ENCODE data around the gene CD244. TPM values are rescaled to one million over a fixed set of nuclear protein-coding genes. Genes with fewer than 3 reads are reported as not detected.

CD244 gene
- polyA plus RNA-seq, 3 donors: 62.2 to 116 (median 106) TPM

DNA sequence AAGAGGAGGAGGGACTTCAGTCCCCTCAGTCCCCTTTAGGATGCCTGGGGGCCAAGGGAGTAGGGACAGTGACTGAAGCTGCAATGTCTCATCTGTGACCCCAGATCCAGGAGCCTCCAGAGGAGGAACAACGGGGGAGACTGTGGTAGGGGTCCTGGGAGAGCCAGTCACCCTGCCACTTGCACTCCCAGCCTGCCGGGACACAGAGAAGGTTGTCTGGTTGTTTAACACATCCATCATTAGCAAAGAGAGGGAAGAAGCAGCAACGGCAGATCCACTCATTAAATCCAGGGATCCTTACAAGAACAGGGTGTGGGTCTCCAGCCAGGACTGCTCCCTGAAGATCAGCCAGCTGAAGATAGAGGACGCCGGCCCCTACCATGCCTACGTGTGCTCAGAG is 48.4 kb downstream of the CD244 start:
- no peak for DNase-seq
- Mint-ChIP-seq H3K36me3 (peaks cover 0 to 2% of the 10 kb centered on the region in 2 donors), H3K4me3 (no peak overlapping the region), H3K4me1 (no peaks in the 10 kb centered on the region), H3K27me3 (ENCODE audit: low read depth in 3 of 3) (peaks cover 4 to 11% (median 7%) of the 10 kb centered on the region in 3 donors), H3K9me3 (no peaks in the 10 kb centered on the region), H3K27ac (no peak overlapping the region)
- no peaks in the 10 kb centered on the region for H3K79me2 ChIP-seq (ENCODE audit: insufficient read depth, low read length)
- intact Hi-C loops (cut with micrococcal nuclease): no loop called here
- no peaks in the 10 kb centered on the region for H3K36me3 ChIP-seq (replicated peaks in 1 of 2; ENCODE audit: control insufficient read depth in 1 of 2, insufficient read depth in 2 of 2, low read length in 2 of 2)
- H3K4me1 ChIP-seq (ENCODE audit: control insufficient read depth in 1 of 2, insufficient read depth in 2 of 2, low read length in 2 of 2): no peaks in the 10 kb centered on the region
- no peaks in the 10 kb centered on the region for H4K20me1 ChIP-seq (ENCODE audit: insufficient read depth, low read length)
- no peaks in the 10 kb centered on the region for H3K9me3 ChIP-seq (replicated peaks in 1 of 2; ENCODE audit: control insufficient read depth in 1 of 2, insufficient read depth in 1 of 2, low read length in 2 of 2)
- 97% methylated on average over 3 of the region's 6 CpGs for WGBS (ENCODE audit: insufficient coverage)
- H3K4me2 ChIP-seq (replicated peaks; ENCODE audit: extremely low read depth, low read length, poor library complexity, severe bottlenecking): no peak overlapping the region
- no peaks in the 10 kb centered on the region for H3K27me3 ChIP-seq (ENCODE audit: control insufficient read depth in 2 of 2, insufficient read depth in 2 of 2, low read length in 2 of 2)
- no peak for TF ChIP-seq CTCF (IDR thresholded peaks at IDR 0.05)
- no peak overlapping the region for H3K9ac ChIP-seq (ENCODE audit: insufficient read depth, low read length, poor library complexity, severe bottlenecking)
- H3K4me3 ChIP-seq (replicated peaks in 1 of 3; ENCODE audit: low read depth in 2 of 3, low read length in 3 of 3): no peak overlapping the region
- H3K27ac ChIP-seq (ENCODE audit: low read depth in 1 of 2, low read length in 2 of 2): no peak overlapping the region
- H2AFZ ChIP-seq (ENCODE audit: insufficient read depth, low read depth, low read length, poor library complexity, severe bottlenecking): no peak overlapping the region

DNA sequence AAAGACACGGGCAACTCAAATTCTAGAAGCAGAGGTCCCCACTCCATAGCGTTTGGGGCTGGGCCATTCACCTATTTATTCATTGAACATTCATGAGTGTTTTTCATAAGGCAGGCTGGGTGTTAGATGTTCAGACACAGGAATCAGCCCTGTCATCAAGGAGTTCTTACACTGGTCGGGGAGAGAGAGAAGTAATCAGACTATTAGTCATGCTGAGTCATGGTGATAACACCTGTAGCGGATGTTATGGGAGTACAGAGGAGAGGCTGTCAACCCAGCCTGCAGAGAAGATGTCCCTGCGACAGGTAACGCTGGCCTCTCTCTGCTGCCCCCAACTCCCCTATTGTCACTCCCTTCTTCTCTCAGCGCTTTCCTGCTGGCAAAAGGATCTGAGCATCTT is 49.5 kb downstream of the CD244 start:
- peaks cover 0 to under 1% of the 10 kb centered on the region in 2 donors for H3K9me3 ChIP-seq (replicated peaks in 1 of 2; ENCODE audit: control insufficient read depth in 1 of 2, insufficient read depth in 1 of 2, low read length in 2 of 2)
- no peak for TF ChIP-seq CTCF (IDR thresholded peaks at IDR 0.05)
- H3K27ac ChIP-seq (ENCODE audit: low read depth in 1 of 2, low read length in 2 of 2): no peak overlapping the region
- Mint-ChIP-seq H3K4me1 (no peaks in the 10 kb centered on the region), H3K4me3 (no peak overlapping the region), H3K27ac (no peak overlapping the region), H3K9me3 (peaks cover 0 to under 1% (median 0%) of the 10 kb centered on the region in 7 donors), H3K27me3 (ENCODE audit: low read depth in 3 of 3) (peaks cover 2 to 11% (median 5%) of the 10 kb centered on the region in 3 donors), H3K36me3 (peaks cover 0 to 2% of the 10 kb centered on the region in 2 donors)
- H3K27me3 ChIP-seq (ENCODE audit: control insufficient read depth in 2 of 2, insufficient read depth in 2 of 2, low read length in 2 of 2): no peaks in the 10 kb centered on the region
- no peak overlapping the region for H3K4me3 ChIP-seq (replicated peaks in 1 of 3; ENCODE audit: low read depth in 2 of 3, low read length in 3 of 3)
- H3K79me2 ChIP-seq (ENCODE audit: insufficient read depth, low read length): no peaks in the 10 kb centered on the region
- intact Hi-C loops (cut with micrococcal nuclease): no loop called here
- DNase-seq: no peak
- no peak overlapping the region for H3K9ac ChIP-seq (ENCODE audit: insufficient read depth, low read length, poor library complexity, severe bottlenecking)
- no peak overlapping the region for H3K4me2 ChIP-seq (replicated peaks; ENCODE audit: extremely low read depth, low read length, poor library complexity, severe bottlenecking)
- no peaks in the 10 kb centered on the region for H3K36me3 ChIP-seq (replicated peaks in 1 of 2; ENCODE audit: control insufficient read depth in 1 of 2, insufficient read depth in 2 of 2, low read length in 2 of 2)
- 50% methylated on average over 1 of the region's 7 CpGs for WGBS (ENCODE audit: insufficient coverage)
- no peaks in the 10 kb centered on the region for H4K20me1 ChIP-seq (ENCODE audit: insufficient read depth, low read length)
- H3K4me1 ChIP-seq (ENCODE audit: control insufficient read depth in 1 of 2, insufficient read depth in 2 of 2, low read length in 2 of 2): no peaks in the 10 kb centered on the region
- H2AFZ ChIP-seq (ENCODE audit: insufficient read depth, low read depth, low read length, poor library complexity, severe bottlenecking): no peak overlapping the region
